Measurements from ENCODE around the gene RNF114. TPM values are rescaled to one million over a fixed set of nuclear protein-coding genes. Genes with fewer than 3 reads are reported as not detected.
"Not testable (repeated sequence)": the region's sequence is repeated elsewhere in the genome, so short reads cannot be mapped to it uniquely, and the experiment has no call there.

The RNF114 gene
- polyA plus RNA-seq, 1 of the 3 experiments (the other 2 are of a cell fraction): 55.0 TPM

- no peak for DNase-seq
- H3K4me1 ChIP-seq (ENCODE audit: control insufficient read depth in 1 of 2, insufficient read depth in 2 of 2, low read depth in 1 of 2, low read length in 1 of 2): peaks cover 0 to 9% of the 10 kb centered on the region in 2 experiments; a peak in 2 of 4 replicates
- H3K9me2 ChIP-seq: no peaks in the 10 kb centered on the region
- TF ChIP-seq FOSL2 (IDR thresholded peaks at IDR 0.05; ENCODE audit: borderline replicate concordance, low read depth): no peak
- TF ChIP-seq CTCF (IDR thresholded peaks at IDR 0.05): no peak
- no peak for TF ChIP-seq SMC3 (IDR thresholded peaks at IDR 0.05; ENCODE audit: low read depth, low read length)
- TF ChIP-seq RAD21 (IDR thresholded peaks at IDR 0.05; ENCODE audit: low read length): no peak
- TF ChIP-seq RFX5 (IDR thresholded peaks at IDR 0.05; ENCODE audit: low read length): no peak
- TF ChIP-seq IRF3 (IDR thresholded peaks at IDR 0.05; ENCODE audit: low read depth, low read length): no peak
- no peak for TF ChIP-seq TAF1 (IDR thresholded peaks at IDR 0.05; ENCODE audit: borderline replicate concordance, low read depth, low read length)
- TF ChIP-seq USF1 (IDR thresholded peaks at IDR 0.05; ENCODE audit: borderline replicate concordance, low read depth): no peak
- no peak for TF ChIP-seq NFIC (IDR thresholded peaks at IDR 0.05; ENCODE audit: borderline replicate concordance)
- TF ChIP-seq JUND (IDR thresholded peaks at IDR 0.05): no peak
- TF ChIP-seq MEF2A (IDR thresholded peaks at IDR 0.05; ENCODE audit: borderline replicate concordance, low read depth): no peak
- no peaks in the 10 kb centered on the region for H4K20me1 ChIP-seq (ENCODE audit: insufficient read depth)
- no peaks in the 10 kb centered on the region for H3K27me3 ChIP-seq (ENCODE audit: insufficient read depth)
- CTCF ChIA-PET: interaction anchor here (3.1 to 3.9 kb wide), 2 partner anchors 23 to 116 kb away, joined by 14 to 15 read pairs; no protein-coding TSS in a partner anchor
- H3F3A ChIP-seq (replicated peaks; ENCODE audit: insufficient read depth): peaks cover 28% of the 10 kb centered on the region
- WGBS (ENCODE audit: low lambda C conversion rate): 100% methylated on average over 3 of the region's 3 CpGs
- H2AFZ ChIP-seq (ENCODE audit: low read depth): no peak overlapping the region
- no peak overlapping the region for H3K4me2 ChIP-seq
- H3K4me3 ChIP-seq (ENCODE audit: low read depth in 2 of 2, low read length in 1 of 2): no peak overlapping the region
- no peak overlapping the region for H3K27ac ChIP-seq (ENCODE audit: low read depth in 2 of 2, low read length in 1 of 2)
- POLR2A ChIA-PET: no interaction called here
- H3K36me3 ChIP-seq (replicated peaks in 1 of 2; ENCODE audit: control insufficient read depth in 1 of 2, insufficient read depth in 2 of 2, low read length in 1 of 2): peaks cover 22 to 63% of the 10 kb centered on the region in 2 experiments
- H3K79me2 ChIP-seq (ENCODE audit: insufficient read depth): peaks cover 20% of the 10 kb centered on the region
- no peak overlapping the region for H3K9ac ChIP-seq
- no peaks in the 10 kb centered on the region for H3K9me3 ChIP-seq
These were observed 19.0 kb downstream of the RNF114 start for GRCh38 chr20:49955167-49955566.

GRCh38 chr20:49955830-49956396 is 19.7 kb downstream of the RNF114 start:
- CTCF ChIA-PET: interaction anchor here (0.7 to 3.9 kb wide), 3 partner anchors 9 to 115 kb away, joined by 3 to 14 read pairs (median 3); no protein-coding TSS in a partner anchor
- Histone ChIP-seq H3K79me2 (ENCODE audit: insufficient read depth) (peaks cover 20% of the 10 kb centered on the region), H3F3A (replicated peaks; ENCODE audit: insufficient read depth) (peaks cover 20% of the 10 kb centered on the region), H3K36me3 (replicated peaks in 1 of 2; ENCODE audit: control insufficient read depth in 1 of 2, insufficient read depth in 2 of 2, low read length in 1 of 2) (peaks cover 22 to 56% of the 10 kb centered on the region in 2 experiments)
- H3K4me2 ChIP-seq; H3K4me3 ChIP-seq (ENCODE audit: low read depth in 2 of 2, low read length in 1 of 2); H3K27me3 ChIP-seq (ENCODE audit: insufficient read depth); H3K9me3 ChIP-seq; H3K27ac ChIP-seq (ENCODE audit: low read depth in 2 of 2, low read length in 1 of 2); H3K9me2 ChIP-seq; DNase-seq; H4K20me1 ChIP-seq (ENCODE audit: insufficient read depth); H3K9ac ChIP-seq; H2AFZ ChIP-seq (ENCODE audit: low read depth); H3K4me1 ChIP-seq (ENCODE audit: control insufficient read depth in 1 of 2, insufficient read depth in 2 of 2, low read depth in 1 of 2, low read length in 1 of 2); POLR2A ChIA-PET: not testable (repeated sequence)
- 99% methylated on average over 11 of the region's 12 CpGs for WGBS (ENCODE audit: low lambda C conversion rate)
